ENCODE data around the gene CHN2. TPM values are rescaled to one million over a fixed set of nuclear protein-coding genes. Genes with fewer than 3 reads are reported as not detected.

CHN2 gene
- total RNA-seq, 1 donor from 2014 or later, result 0.50 TPM

DNA sequence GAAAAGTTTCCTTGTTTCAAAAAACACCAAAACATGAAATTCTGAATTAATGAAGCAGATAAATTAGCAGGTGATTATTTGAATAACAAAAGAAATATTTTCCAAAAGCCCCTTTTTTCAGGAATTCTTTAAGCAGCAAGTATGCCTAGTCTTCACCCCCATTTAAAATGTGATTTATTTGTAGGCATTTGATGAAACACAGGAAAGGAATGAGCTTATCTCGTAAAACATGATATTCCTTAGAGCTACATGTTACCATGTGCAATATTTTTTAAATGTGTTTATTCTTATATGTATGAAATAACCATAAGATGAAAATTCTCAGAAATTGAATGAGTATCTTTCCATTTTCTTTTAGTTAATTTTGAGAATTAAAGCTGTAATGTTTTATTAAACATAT is 106.1 kb downstream of the CHN2 start:
- peaks cover 12% of the 10 kb centered on the region for H3K4me1 Mint-ChIP-seq (ENCODE audit: low read depth)
- H3K27me3 Mint-ChIP-seq (ENCODE audit: low read depth), result peaks cover 5% of the 10 kb centered on the region
- no peak overlapping the region for H3K4me3 Mint-ChIP-seq (ENCODE audit: unreplicated experiment)
- H3K9me3 Mint-ChIP-seq (ENCODE audit: low read depth), result no peaks in the 10 kb centered on the region
- H3K27ac Mint-ChIP-seq (ENCODE audit: unreplicated experiment), result no peak overlapping the region
- peaks cover 1% of the 10 kb centered on the region for H3K36me3 Mint-ChIP-seq (ENCODE audit: low read depth)
- TF ChIP-seq, protein P1, sequence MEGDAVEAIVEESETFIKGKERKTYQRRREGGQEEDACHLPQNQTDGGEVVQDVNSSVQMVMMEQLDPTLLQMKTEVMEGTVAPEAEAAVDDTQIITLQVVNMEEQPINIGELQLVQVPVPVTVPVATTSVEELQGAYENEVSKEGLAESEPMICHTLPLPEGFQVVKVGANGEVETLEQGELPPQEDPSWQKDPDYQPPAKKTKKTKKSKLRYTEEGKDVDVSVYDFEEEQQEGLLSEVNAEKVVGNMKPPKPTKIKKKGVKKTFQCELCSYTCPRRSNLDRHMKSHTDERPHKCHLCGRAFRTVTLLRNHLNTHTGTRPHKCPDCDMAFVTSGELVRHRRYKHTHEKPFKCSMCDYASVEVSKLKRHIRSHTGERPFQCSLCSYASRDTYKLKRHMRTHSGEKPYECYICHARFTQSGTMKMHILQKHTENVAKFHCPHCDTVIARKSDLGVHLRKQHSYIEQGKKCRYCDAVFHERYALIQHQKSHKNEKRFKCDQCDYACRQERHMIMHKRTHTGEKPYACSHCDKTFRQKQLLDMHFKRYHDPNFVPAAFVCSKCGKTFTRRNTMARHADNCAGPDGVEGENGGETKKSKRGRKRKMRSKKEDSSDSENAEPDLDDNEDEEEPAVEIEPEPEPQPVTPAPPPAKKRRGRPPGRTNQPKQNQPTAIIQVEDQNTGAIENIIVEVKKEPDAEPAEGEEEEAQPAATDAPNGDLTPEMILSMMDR (IDR thresholded peaks at IDR 0.05), result no peak
- DNase-seq (ENCODE audit: low spot score), result no peak

DNA sequence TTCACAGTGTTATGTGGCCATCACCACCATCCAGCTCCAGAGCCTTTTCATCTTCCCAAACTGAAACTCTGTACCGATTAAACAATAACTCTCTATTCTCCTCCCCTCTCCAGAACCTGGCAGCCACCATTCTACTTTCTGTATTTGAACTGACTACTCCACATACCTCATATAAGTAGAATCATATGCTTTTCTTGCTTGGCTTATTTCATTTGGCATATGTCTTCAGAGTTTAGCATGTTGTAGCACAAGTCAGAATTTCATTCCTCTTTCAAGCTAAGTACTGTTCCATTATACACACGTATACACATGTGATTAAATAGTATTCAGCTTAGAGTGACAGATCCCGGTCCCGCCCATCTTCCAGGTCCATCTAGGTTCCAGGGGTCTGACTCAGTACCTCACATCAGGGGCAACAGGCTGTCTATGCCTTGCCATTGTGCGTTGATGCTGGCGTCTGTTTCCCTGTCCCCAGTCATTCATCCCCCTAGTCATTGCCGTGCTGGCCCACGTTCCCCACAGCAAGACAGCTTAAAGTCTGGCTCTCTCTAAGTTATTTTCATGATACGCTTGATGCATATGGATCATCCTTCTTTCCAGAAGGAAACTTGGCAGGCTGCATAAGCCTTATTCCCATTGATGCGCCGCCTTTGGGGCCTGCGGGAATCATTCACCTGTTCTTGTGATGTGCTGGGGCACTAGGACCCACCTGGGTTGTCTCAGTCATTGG is 108.3 kb downstream of the CHN2 start:
- Mint-ChIP-seq H3K27me3 (ENCODE audit: low read depth) (peaks cover 3% of the 10 kb centered on the region), H3K36me3 (ENCODE audit: low read depth) (peaks cover 1% of the 10 kb centered on the region), H3K9me3 (ENCODE audit: low read depth) (no peaks in the 10 kb centered on the region)

DNA sequence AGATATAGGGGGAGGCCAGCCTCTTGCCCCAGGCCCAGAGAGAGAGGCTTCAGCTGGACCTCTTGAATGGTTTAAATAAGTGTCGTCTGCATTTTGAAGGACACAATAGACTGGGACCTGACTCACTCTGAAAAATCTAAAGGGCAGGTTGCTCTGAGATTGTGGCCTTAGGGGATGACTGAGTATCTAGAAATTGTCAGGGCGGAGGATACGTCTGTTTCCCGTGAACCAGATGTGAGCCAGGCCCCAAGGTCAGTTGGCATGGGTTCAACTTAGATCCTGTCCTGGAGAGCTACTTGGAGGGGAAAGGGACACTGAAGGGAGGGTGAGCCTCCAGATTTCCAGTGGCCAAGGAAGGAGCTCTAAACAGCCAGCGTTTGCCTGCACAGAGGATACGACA is 110.2 kb downstream of the CHN2 start:
- Mint-ChIP-seq H3K27me3 (ENCODE audit: low read depth) (peaks cover 6% of the 10 kb centered on the region), H3K9me3 (ENCODE audit: low read depth) (peaks cover 2% of the 10 kb centered on the region), H3K4me1 (ENCODE audit: low read depth) (peaks cover 9% of the 10 kb centered on the region), H3K36me3 (ENCODE audit: low read depth) (peaks cover 6% of the 10 kb centered on the region), H3K27ac (ENCODE audit: unreplicated experiment) (no peak overlapping the region), H3K4me3 (ENCODE audit: unreplicated experiment) (no peak overlapping the region)
- TF ChIP-seq, protein P1 (IDR thresholded peaks at IDR 0.05), result no peak
- DNase-seq (ENCODE audit: low spot score), result no peak

More for the DNA sequence above, 108.3 kb downstream of the CHN2 start:
- no peak overlapping the region for H3K27ac Mint-ChIP-seq (ENCODE audit: unreplicated experiment)
- no peak for DNase-seq (ENCODE audit: low spot score)
- H3K4me3 Mint-ChIP-seq (ENCODE audit: unreplicated experiment), result no peak overlapping the region
- H3K4me1 Mint-ChIP-seq (ENCODE audit: low read depth), result peaks cover 12% of the 10 kb centered on the region
- TF ChIP-seq, protein P1 (IDR thresholded peaks at IDR 0.05), result no peak

DNA sequence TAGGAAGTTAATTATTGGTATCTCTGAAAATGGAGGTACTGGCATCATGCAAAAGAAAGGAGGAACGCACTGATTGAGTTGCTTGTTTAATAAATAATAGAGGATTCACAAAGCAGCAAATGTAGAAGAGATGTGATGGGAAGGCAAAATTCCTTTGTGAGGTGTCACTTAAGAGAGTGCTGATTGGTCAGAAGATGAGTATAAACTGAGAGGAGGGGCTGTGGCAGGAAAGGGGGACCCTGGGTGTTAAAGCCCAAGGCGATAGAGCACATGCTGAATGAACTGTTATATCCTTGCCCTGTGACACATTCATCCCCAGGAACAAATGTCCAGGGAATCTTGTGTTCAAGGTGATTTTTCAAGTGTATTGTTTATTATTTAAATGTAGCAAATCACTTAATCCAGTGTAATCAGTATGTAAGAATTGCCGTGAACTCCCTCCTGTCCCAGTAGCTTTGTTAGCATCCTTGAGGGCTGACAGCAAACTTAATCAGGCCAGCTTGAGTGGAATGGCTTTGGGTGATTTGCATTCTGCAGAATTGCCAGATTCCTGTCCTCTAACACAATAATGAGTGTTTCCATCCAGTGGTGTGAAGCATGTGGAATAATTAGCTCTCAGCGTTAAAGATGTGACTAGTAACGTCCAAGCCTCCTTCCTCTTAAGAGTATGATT is 111.9 kb downstream of the CHN2 start:
- no peaks in the 10 kb centered on the region for H3K4me1 Mint-ChIP-seq (ENCODE audit: low read depth)
- H3K27ac Mint-ChIP-seq (ENCODE audit: unreplicated experiment), result no peak overlapping the region
- DNase-seq (ENCODE audit: low spot score), result no peak
- H3K27me3 Mint-ChIP-seq (ENCODE audit: low read depth), result peaks cover 11% of the 10 kb centered on the region
- H3K4me3 Mint-ChIP-seq (ENCODE audit: unreplicated experiment), result no peak overlapping the region
- peaks cover 9% of the 10 kb centered on the region for H3K9me3 Mint-ChIP-seq (ENCODE audit: low read depth)
- TF ChIP-seq, protein P1 (IDR thresholded peaks at IDR 0.05), result no peak
- H3K36me3 Mint-ChIP-seq (ENCODE audit: low read depth), result peaks cover 4% of the 10 kb centered on the region

DNA sequence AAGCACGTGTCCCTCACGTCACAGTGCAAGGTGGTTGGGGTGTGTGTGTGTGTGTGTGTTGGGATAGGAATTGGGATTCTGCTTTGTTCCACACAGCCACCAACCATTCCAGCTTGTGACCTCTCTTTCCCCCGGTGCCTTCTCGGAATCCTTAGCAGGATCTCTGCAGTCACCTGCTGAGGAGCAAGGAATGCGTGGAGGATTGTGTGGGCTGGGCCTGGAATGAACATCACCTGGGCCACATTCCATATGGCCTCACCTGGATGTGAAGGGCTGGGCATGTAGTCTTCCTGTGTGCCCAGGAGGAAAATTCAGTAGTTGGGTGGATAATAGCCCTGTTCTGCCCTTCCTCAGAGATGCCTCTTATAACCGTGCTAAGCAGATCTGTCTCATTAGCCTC is 113.8 kb downstream of the CHN2 start:
- no peaks in the 10 kb centered on the region for H3K4me1 Mint-ChIP-seq (ENCODE audit: low read depth)

More for the DNA sequence above, 113.8 kb downstream of the CHN2 start:
- Mint-ChIP-seq H3K9me3 (ENCODE audit: low read depth) (peaks cover 9% of the 10 kb centered on the region), H3K4me3 (ENCODE audit: unreplicated experiment) (no peak overlapping the region), H3K27ac (ENCODE audit: unreplicated experiment) (no peak overlapping the region), H3K27me3 (ENCODE audit: low read depth) (peaks cover 20% of the 10 kb centered on the region), H3K36me3 (ENCODE audit: low read depth) (peaks cover 4% of the 10 kb centered on the region)
- no peak for DNase-seq (ENCODE audit: low spot score)
- TF ChIP-seq, protein P1 (IDR thresholded peaks at IDR 0.05), result no peak
